Measurements from ENCODE around the gene TIMP2.
"Not testable (repeated sequence)": the region's sequence is repeated elsewhere in the genome, so short reads cannot be mapped to it uniquely, and the experiment has no call there.

The TIMP2 gene

GRCh38 chr17:78908426-78908825 lies 16.8 kb downstream of the TIMP2 start:
- DNase-seq (ENCODE audit: low read depth in 3 of 3, low spot score in 1 of 3): no peak

- DNase-seq (ENCODE audit: low read depth in 3 of 3, low spot score in 1 of 3): no peak
These were observed 19.6 kb downstream of the TIMP2 start for GRCh38 chr17:78905541-78905940.

GRCh38 chr17:78905116-78905515 lies 20.1 kb downstream of the TIMP2 start:
- no peak for DNase-seq (ENCODE audit: low read depth in 3 of 3, low spot score in 1 of 3)

- no peak for DNase-seq (ENCODE audit: low read depth in 3 of 3, low spot score in 1 of 3)
These were observed 20.8 kb downstream of the TIMP2 start for GRCh38 chr17:78904371-78904770.

DNA sequence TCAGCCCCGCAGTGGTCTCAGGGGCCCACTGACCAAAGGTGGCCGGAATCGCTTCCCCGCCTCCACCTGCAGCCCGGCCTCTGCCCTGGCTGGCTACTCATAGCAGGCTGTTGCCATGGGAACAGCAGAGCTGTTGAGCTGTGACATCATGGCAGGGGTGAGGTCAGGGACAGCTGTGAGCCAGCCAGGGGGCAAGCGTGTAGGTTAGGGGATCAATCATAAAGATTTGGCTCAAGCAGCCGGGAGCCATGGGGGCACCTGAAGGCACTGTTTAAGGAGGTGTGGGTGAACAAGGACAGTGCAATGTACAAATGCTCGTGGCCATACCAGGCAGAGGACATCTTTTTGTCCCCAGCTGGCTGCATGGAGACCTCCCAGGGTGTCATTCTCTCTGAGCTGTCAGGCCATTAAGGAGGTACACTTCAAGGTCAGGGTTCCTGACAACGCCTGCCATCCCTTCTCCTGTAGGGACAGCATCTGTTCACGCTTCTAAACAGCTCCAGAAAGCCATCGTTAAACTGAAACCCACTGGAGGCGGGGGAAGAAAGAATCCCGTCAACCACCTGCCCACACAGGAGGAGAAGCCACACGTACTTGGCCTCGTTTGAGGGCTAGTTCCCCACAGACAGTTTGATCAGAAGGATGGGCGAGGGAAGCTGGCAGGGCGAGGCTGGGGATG lies 21.9 kb downstream of the TIMP2 start, which contains the start of gene CEP295NL:
Gene CEP295NL (minus strand): TSS at position 101 of the 679 bp plus-strand sequence. CDS start 1,373 bp downstream, outside the sequence.
- DNase-seq (ENCODE audit: low read depth in 3 of 3, low spot score in 1 of 3): no peak

GRCh38 chr17:78902231-78902630 lies 23.0 kb downstream of the TIMP2 start:
- not testable (repeated sequence) for DNase-seq (ENCODE audit: low read depth in 3 of 3, low spot score in 1 of 3)

DNA sequence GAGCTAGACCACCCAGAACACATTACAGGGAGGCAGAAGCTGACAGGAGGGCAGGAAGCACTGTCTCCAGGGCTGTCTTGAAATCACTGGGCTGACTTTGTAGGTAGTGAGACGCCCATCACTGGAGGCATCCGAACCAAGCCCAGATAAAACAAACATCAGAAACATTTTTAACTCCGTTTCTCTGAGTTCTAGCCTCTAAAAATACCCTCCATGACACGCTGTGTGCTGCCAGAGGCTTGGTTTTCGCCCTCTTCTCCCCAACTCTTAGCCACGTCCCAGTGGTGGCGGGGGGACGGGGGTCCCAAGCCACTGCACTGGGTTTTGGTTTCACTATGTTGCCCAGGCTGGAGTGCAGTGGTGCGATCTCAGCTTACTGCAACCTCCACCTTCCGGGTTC lies 23.4 kb downstream of the TIMP2 start:
- DNase-seq (ENCODE audit: low read depth in 3 of 3, low spot score in 1 of 3): no peak

DNA sequence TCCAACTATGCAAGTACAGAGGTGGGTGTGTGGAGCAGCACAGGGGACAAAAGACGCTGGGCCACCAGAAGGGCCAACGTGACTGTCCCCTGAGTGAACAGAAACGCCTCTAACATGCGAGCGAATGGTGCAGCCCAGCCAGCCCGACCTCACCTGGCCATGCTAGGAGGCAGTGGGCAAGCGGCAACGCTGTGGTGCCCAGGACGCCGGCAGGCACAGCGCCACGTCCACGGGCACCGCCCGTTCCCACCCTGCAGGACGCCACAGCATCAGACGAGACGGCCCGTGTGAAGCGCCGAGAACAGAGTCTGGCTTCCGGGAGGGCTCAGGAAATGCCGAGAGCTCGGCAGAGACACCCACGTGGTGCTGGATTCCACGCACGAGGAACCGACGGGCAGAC lies 24.4 kb downstream of the TIMP2 start:
- DNase-seq (ENCODE audit: low read depth in 3 of 3, low spot score in 1 of 3): no peak

- no peak for DNase-seq (ENCODE audit: low read depth in 3 of 3, low spot score in 1 of 3)
These were observed 25.6 kb downstream of the TIMP2 start for GRCh38 chr17:78899361-78900260.

GRCh38 chr17:78898947-78899346 lies 26.2 kb downstream of the TIMP2 start:
- DNase-seq (ENCODE audit: low read depth in 3 of 3, low spot score in 1 of 3): no peak

GRCh38 chr17:78898075-78898836 lies 26.9 kb downstream of the TIMP2 start:
- DNase-seq (ENCODE audit: low read depth in 3 of 3, low spot score in 1 of 3): no peak

GRCh38 chr17:78897664-78898047 lies 27.5 kb downstream of the TIMP2 start:
- DNase-seq (ENCODE audit: low read depth in 3 of 3, low spot score in 1 of 3): no peak

GRCh38 chr17:78896834-78897663 lies 28.1 kb downstream of the TIMP2 start:
- no peak for DNase-seq (ENCODE audit: low read depth in 3 of 3, low spot score in 1 of 3)

DNA sequence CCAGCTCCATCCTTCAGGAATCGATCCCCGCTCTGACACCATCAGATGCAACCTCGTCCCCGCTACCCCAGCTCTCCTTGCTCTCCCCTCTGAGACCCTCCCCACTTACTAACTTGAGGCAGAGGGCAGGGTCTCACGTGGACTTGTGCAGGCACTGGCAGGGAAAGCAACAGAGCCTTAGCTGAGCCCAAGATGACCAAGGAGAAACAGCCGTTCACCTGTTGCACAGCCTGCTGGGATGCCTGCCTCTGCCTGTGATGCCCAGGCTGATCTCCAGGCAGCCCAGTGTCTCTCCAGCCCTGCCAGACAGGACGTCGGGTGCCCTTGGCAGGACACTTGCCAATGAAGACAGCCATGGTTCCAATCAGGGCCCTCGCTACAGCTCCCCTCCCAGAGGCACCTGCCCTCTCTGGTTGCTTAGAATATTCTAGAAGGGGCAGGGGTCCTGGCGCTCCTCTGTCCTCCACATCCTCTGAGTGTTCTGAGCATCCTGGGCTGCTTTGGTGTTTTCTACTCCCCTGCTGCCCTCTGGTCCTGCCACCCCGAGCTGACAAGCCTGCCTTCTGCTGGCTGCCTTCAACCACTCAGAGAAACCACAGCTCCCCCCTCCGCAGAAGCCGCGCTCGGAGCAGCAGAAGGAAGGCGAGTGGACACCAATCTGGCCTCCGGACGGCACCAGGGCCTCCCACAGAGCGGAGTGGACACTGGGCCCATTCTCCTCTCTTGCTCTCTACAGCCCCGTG lies 28.9 kb downstream of the TIMP2 start:
- DNase-seq (ENCODE audit: low read depth in 3 of 3, low spot score in 1 of 3): no peak

DNA sequence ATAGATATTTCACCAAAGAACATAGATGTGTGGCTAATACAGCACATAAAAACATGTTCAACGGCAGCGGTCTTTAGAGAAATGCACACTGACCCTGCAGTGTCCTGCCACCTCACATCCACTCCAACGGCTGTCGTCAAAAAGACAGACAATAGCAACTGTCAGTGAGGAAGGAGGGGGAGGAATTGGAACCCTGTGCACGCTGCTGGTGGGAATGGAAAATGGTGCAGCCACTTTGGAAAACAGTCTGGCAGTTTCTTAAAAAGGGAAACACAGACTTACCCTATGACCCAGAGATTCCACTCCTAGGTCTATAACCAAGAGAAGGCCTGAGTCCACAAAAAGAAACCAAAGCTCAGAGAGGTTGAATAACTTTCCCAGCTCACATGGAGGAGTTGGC lies 29.9 kb downstream of the TIMP2 start:
- no peak for DNase-seq (ENCODE audit: low read depth in 3 of 3, low spot score in 1 of 3)

GRCh38 chr17:78893684-78894083 lies 31.5 kb downstream of the TIMP2 start:
- no peak for DNase-seq (ENCODE audit: low read depth in 3 of 3, low spot score in 1 of 3)

GRCh38 chr17:78892936-78893379 lies 32.2 kb downstream of the TIMP2 start:
- DNase-seq (ENCODE audit: low read depth in 3 of 3, low spot score in 1 of 3): no peak

- DNase-seq (ENCODE audit: low read depth in 3 of 3, low spot score in 1 of 3): no peak
These were observed 32.7 kb downstream of the TIMP2 start for GRCh38 chr17:78892520-78892919.

DNA sequence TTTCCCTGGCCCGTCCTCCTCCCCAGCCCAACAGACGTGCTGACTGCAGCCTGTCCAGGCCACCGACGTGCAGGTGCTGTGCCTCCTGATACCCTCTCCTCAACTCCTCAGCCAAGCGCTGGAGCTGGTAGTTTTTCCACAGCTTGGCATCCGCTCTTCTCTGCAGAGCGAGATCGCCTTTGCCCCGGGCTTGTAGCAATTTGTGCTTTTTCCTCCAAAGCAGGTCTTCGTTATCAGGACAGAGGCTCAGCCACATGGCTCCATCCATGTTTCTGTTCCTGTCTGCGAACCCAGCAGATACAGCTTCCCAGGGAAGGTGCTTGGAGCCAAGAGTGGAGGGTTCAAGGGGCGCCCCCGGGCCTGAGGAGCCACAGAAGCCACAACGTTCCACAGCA lies 33.1 kb downstream of the TIMP2 start:
- no peak for DNase-seq (ENCODE audit: low read depth in 3 of 3, low spot score in 1 of 3)

Measured in stimulated activated CD4-positive, alpha-beta T cell treated with anti-CD3 and anti-CD28 coated beads, TNF-alpha, amount 100 ng/mL, for 1 hour (primary cell).